Adipocyte (in vitro differentiated cells): ENCODE results near the gene PLA2G2F.

Experiments used
- DNase-seq: peaks from one replicate; pipeline ENCODE4 v3.0.0-alpha.2; 2015; ENCODE audit warnings: low read depth
- H3K27me3 ChIP-seq: replicated peaks from 2 replicates; pipeline ENCODE4 v1.7.0; 2013; ENCODE audit warnings: mild to moderate bottlenecking, low read length, moderate library complexity; ENCODE audit not compliant: control insufficient read depth, insufficient read depth
- H3K36me3 ChIP-seq: 2 replicates; pipeline ENCODE4 v1.7.0; 2013; ENCODE audit warnings: low read length, mild to moderate bottlenecking, moderate library complexity; ENCODE audit not compliant: control insufficient read depth, insufficient read depth, severe bottlenecking
- H3K4me1 ChIP-seq: 2 replicates; pipeline ENCODE4 v1.7.0; 2013; ENCODE audit warnings: mild to moderate bottlenecking, low read length, moderate library complexity; ENCODE audit not compliant: control insufficient read depth, insufficient read depth
- H3K4me3 ChIP-seq: 2 replicates; pipeline ENCODE4 v1.7.0; 2013; ENCODE audit warnings: mild to moderate bottlenecking, low read length, moderate library complexity
- H3K9ac ChIP-seq: 2 replicates; pipeline ENCODE4 v1.7.0; 2013; ENCODE audit warnings: mild to moderate bottlenecking, low read length, moderate library complexity
- H3K9me3 ChIP-seq: 2 replicates; pipeline ENCODE4 v1.7.0; 2013; ENCODE audit warnings: mild to moderate bottlenecking, low read length, moderate library complexity; ENCODE audit not compliant: control insufficient read depth

PLA2G2F gene

GRCh38 chr1:20160034-20160433 lies 20.9 kb downstream of the PLA2G2F start:
- Histone ChIP-seq H3K36me3 (no peaks in the 10 kb centered on the region), H3K27me3 (peaks cover 18% of the 10 kb centered on the region), H3K9me3 (peaks cover 57% of the 10 kb centered on the region), H3K4me1 (no peaks in the 10 kb centered on the region), H3K9ac (no peak overlapping the region), H3K4me3 (no peak overlapping the region)
- no peak for DNase-seq

GRCh38 chr1:20164694-20165202 lies 25.6 kb downstream of the PLA2G2F start:
- Histone ChIP-seq H3K9ac (no peak overlapping the region), H3K9me3 (peaks cover 39% of the 10 kb centered on the region), H3K36me3 (no peaks in the 10 kb centered on the region), H3K4me1 (no peaks in the 10 kb centered on the region), H3K4me3 (no peak overlapping the region), H3K27me3 (peaks cover 49% of the 10 kb centered on the region)
- no peak for DNase-seq

- H3K27me3 ChIP-seq, result peaks cover 51% of the 10 kb centered on the region
- H3K4me1 ChIP-seq, result no peaks in the 10 kb centered on the region
- DNase-seq, result peak; percentile 4
- no peaks in the 10 kb centered on the region for H3K36me3 ChIP-seq
- H3K9ac ChIP-seq, result no peak overlapping the region
- no peak overlapping the region for H3K4me3 ChIP-seq
- H3K9me3 ChIP-seq, result peaks cover 31% of the 10 kb centered on the region
Observed at GRCh38 chr1:20165522-20165951, 26.4 kb downstream of the PLA2G2F start.

- Histone ChIP-seq H3K9ac (no peak overlapping the region), H3K4me1 (no peaks in the 10 kb centered on the region), H3K4me3 (no peak overlapping the region), H3K27me3 (peaks cover 51% of the 10 kb centered on the region), H3K9me3 (peaks cover 26% of the 10 kb centered on the region), H3K36me3 (no peaks in the 10 kb centered on the region)
- no peak for DNase-seq
Observed at GRCh38 chr1:20166051-20166450, 26.9 kb downstream of the PLA2G2F start.

GRCh38 chr1:20167126-20167525 lies 28.0 kb downstream of the PLA2G2F start:
- no peak for DNase-seq
- Histone ChIP-seq H3K9me3 (peaks cover 18% of the 10 kb centered on the region), H3K9ac (no peak overlapping the region), H3K27me3 (peaks cover 51% of the 10 kb centered on the region), H3K4me3 (no peak overlapping the region), H3K36me3 (no peaks in the 10 kb centered on the region), H3K4me1 (no peaks in the 10 kb centered on the region)

- no peak for DNase-seq
- no peak overlapping the region for H3K4me3 ChIP-seq
- no peaks in the 10 kb centered on the region for H3K4me1 ChIP-seq
- H3K36me3 ChIP-seq, result no peaks in the 10 kb centered on the region
- H3K27me3 ChIP-seq, result peaks cover 43% of the 10 kb centered on the region
- H3K9ac ChIP-seq, result no peak overlapping the region
- peaks cover 3% of the 10 kb centered on the region for H3K9me3 ChIP-seq
Observed at GRCh38 chr1:20168564-20169491, 29.7 kb downstream of the PLA2G2F start.

GRCh38 chr1:20169932-20170331 lies 30.8 kb downstream of the PLA2G2F start:
- no peak for DNase-seq
- Histone ChIP-seq H3K4me3 (no peak overlapping the region), H3K4me1 (peaks cover under 1% of the 10 kb centered on the region), H3K9ac (no peak overlapping the region), H3K9me3 (peaks cover 3% of the 10 kb centered on the region), H3K36me3 (no peaks in the 10 kb centered on the region), H3K27me3 (peaks cover 35% of the 10 kb centered on the region)

GRCh38 chr1:20172033-20172590 lies 33.0 kb downstream of the PLA2G2F start:
- H3K36me3 ChIP-seq, result no peaks in the 10 kb centered on the region
- no peak for DNase-seq
- no peak overlapping the region for H3K9ac ChIP-seq
- peaks cover 22% of the 10 kb centered on the region for H3K27me3 ChIP-seq
- peaks cover 7% of the 10 kb centered on the region for H3K4me1 ChIP-seq
- no peaks in the 10 kb centered on the region for H3K9me3 ChIP-seq
- H3K4me3 ChIP-seq, result no peak overlapping the region

- Histone ChIP-seq H3K4me1 (peaks cover 7% of the 10 kb centered on the region), H3K9ac (no peak overlapping the region), H3K27me3 (peaks cover 28% of the 10 kb centered on the region), H3K4me3 (no peak overlapping the region), H3K36me3 (no peaks in the 10 kb centered on the region), H3K9me3 (no peaks in the 10 kb centered on the region)
- DNase-seq, result no peak
Observed at GRCh38 chr1:20174937-20175666, 36.0 kb downstream of the PLA2G2F start.

GRCh38 chr1:20178634-20179370 lies 39.7 kb downstream of the PLA2G2F start:
- H3K36me3 ChIP-seq, result no peaks in the 10 kb centered on the region
- H3K27me3 ChIP-seq, result peaks cover 55% of the 10 kb centered on the region
- H3K9ac ChIP-seq, result no peak overlapping the region
- no peak for DNase-seq
- no peaks in the 10 kb centered on the region for H3K9me3 ChIP-seq
- peaks cover 12% of the 10 kb centered on the region for H3K4me1 ChIP-seq
- no peak overlapping the region for H3K4me3 ChIP-seq
